Measurements from ENCODE around the gene TCF7L1. TPM values are rescaled to one million over a fixed set of nuclear protein-coding genes. Genes with fewer than 3 reads are reported as not detected.
"Not testable (repeated sequence)": the region's sequence is repeated elsewhere in the genome, so short reads cannot be mapped to it uniquely, and the experiment has no call there.

TCF7L1 gene
- total and polyA plus RNA-seq, 4 donors = 12.3 to 21.5 (median 13.8) TPM

DNA sequence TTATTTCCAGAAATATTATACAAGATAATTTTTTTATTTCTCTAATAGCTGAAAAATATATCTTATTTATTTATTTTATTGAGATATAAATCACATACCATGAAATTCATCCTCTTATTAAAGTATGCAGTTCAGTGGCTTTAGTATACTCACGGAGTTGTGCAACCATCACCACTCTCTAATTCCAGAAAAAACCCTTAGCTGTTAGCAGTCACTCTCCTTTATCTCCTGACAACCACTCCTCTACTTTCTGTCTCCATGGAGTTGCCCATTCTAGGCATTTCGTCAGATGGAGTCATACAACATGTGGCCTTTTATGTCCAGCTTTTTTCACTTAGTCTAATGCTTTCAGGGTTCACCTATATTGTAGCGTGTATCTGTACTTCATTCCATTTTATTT is 66.5 kb downstream of the TCF7L1 start:
- Histone ChIP-seq H3K36me3 (ENCODE audit: control insufficient read depth in 4 of 4, insufficient read depth in 4 of 4, low read length in 4 of 4) (peaks cover 0 to 3% (median 0%) of the 10 kb centered on the region in 4 donors), H3K9me3 (ENCODE audit: control insufficient read depth in 4 of 4, insufficient read depth in 3 of 4, low read length in 3 of 4) (no peaks in the 10 kb centered on the region), H3K9ac (ENCODE audit: insufficient read depth in 1 of 2, low read length in 2 of 2) (no peak overlapping the region), H3K4me3 (no peak overlapping the region), H3K27ac (ENCODE audit: low read depth in 1 of 2, low read length in 1 of 2) (no peak overlapping the region), H3K27me3 (ENCODE audit: control insufficient read depth in 3 of 3, insufficient read depth in 3 of 3, low read length in 2 of 3) (no peaks in the 10 kb centered on the region), H3K4me1 (ENCODE audit: control insufficient read depth in 5 of 5, insufficient read depth in 5 of 5, low read length in 5 of 5) (no peaks in the 10 kb centered on the region)
- peak in 1 of 3 donors; percentile 35 for DNase-seq
- TF ChIP-seq, protein P1, sequence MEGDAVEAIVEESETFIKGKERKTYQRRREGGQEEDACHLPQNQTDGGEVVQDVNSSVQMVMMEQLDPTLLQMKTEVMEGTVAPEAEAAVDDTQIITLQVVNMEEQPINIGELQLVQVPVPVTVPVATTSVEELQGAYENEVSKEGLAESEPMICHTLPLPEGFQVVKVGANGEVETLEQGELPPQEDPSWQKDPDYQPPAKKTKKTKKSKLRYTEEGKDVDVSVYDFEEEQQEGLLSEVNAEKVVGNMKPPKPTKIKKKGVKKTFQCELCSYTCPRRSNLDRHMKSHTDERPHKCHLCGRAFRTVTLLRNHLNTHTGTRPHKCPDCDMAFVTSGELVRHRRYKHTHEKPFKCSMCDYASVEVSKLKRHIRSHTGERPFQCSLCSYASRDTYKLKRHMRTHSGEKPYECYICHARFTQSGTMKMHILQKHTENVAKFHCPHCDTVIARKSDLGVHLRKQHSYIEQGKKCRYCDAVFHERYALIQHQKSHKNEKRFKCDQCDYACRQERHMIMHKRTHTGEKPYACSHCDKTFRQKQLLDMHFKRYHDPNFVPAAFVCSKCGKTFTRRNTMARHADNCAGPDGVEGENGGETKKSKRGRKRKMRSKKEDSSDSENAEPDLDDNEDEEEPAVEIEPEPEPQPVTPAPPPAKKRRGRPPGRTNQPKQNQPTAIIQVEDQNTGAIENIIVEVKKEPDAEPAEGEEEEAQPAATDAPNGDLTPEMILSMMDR (IDR thresholded peaks at IDR 0.05; ENCODE audit: control extremely low read depth, extremely low read depth) = no peak
- no peak for ATAC-seq (ENCODE audit: insufficient read depth, low FRiP score)
- 69 to 89% methylated on average over 3 of the region's 3 CpGs for WGBS, 2 donors

DNA sequence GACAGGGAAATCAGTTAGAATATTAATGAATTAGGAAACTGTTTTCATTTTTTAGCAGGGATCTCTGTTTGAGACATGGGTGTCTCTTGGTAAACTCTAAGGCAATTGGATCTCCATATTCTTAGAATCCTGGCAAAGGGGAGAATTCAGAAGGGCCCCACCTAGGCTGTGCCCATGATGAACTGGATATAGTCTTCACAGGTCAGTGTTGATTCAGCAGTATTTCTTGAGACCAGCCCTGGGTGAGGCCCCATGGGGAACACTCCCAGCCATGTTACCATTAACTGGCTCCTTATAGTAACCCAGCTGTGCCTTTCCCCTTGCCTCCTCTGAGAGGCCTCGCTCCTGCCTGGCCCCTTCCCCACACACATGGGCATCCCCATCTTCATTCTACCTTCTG is 76.7 kb downstream of the TCF7L1 start:
- ATAC-seq (ENCODE audit: insufficient read depth, low FRiP score) = no peak
- 98 to 100% methylated on average over 1 of the region's 1 CpG for WGBS, 2 donors
- TF ChIP-seq, protein P1 (IDR thresholded peaks at IDR 0.05; ENCODE audit: control extremely low read depth, extremely low read depth) = no peak
- no peaks in the 10 kb centered on the region for H3K27me3 ChIP-seq (ENCODE audit: control insufficient read depth in 3 of 3, insufficient read depth in 3 of 3, low read length in 2 of 3)
- no peak overlapping the region for H3K9ac ChIP-seq (ENCODE audit: insufficient read depth in 1 of 2, low read length in 2 of 2)
- H3K36me3 ChIP-seq (ENCODE audit: control insufficient read depth in 4 of 4, insufficient read depth in 4 of 4, low read length in 4 of 4) = no peaks in the 10 kb centered on the region
- H3K4me1 ChIP-seq (ENCODE audit: control insufficient read depth in 5 of 5, insufficient read depth in 5 of 5, low read length in 5 of 5) = peaks cover 0 to 7% (median 0%) of the 10 kb centered on the region in 5 donors
- no peak for DNase-seq
- peaks cover 0 to 1% (median 0%) of the 10 kb centered on the region in 4 donors for H3K9me3 ChIP-seq (ENCODE audit: control insufficient read depth in 4 of 4, insufficient read depth in 3 of 4, low read length in 3 of 4)
- H3K4me3 ChIP-seq = no peak overlapping the region
- H3K27ac ChIP-seq (ENCODE audit: low read depth in 1 of 2, low read length in 1 of 2) = no peak overlapping the region

DNA sequence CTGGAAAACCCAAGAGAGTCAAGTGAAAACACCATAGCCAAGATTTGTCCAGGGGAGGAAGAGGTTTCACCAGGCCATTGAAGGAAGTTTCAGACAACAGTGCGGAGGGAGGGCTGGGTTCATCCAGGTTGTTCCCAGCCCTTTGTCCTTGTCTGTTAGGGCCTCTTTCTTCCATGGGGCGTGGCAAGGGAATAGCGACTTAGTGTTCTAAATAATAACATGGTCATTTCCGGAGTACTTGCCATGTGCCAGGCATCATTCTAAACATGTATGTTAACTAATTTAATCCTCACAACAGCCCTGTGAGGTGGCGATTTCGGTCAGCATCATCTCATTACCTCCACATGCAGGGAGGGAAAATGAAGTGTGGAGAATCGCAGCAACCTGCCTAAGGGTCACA is 77.3 kb downstream of the TCF7L1 start:
- no peak overlapping the region for H3K9ac ChIP-seq (ENCODE audit: insufficient read depth in 1 of 2, low read length in 2 of 2)
- WGBS, 2 donors = 83 to 86% methylated on average over 7 of the region's 7 CpGs
- no peaks in the 10 kb centered on the region for H3K36me3 ChIP-seq (ENCODE audit: control insufficient read depth in 4 of 4, insufficient read depth in 4 of 4, low read length in 4 of 4)
- ATAC-seq (ENCODE audit: insufficient read depth, low FRiP score) (no peak), DNase-seq (no peak)
- H3K4me1 ChIP-seq (ENCODE audit: control insufficient read depth in 5 of 5, insufficient read depth in 5 of 5, low read length in 5 of 5) = peaks cover 0 to 11% (median 3%) of the 10 kb centered on the region in 5 donors
- H3K27ac ChIP-seq (ENCODE audit: low read depth in 1 of 2, low read length in 1 of 2) = no peak overlapping the region
- no peaks in the 10 kb centered on the region for H3K27me3 ChIP-seq (ENCODE audit: control insufficient read depth in 3 of 3, insufficient read depth in 3 of 3, low read length in 2 of 3)
- H3K4me3 ChIP-seq = no peak overlapping the region
- TF ChIP-seq, protein P1 (IDR thresholded peaks at IDR 0.05; ENCODE audit: control extremely low read depth, extremely low read depth) = no peak
- peaks cover 0 to 1% (median 0%) of the 10 kb centered on the region in 4 donors for H3K9me3 ChIP-seq (ENCODE audit: control insufficient read depth in 4 of 4, insufficient read depth in 3 of 4, low read length in 3 of 4)

DNA sequence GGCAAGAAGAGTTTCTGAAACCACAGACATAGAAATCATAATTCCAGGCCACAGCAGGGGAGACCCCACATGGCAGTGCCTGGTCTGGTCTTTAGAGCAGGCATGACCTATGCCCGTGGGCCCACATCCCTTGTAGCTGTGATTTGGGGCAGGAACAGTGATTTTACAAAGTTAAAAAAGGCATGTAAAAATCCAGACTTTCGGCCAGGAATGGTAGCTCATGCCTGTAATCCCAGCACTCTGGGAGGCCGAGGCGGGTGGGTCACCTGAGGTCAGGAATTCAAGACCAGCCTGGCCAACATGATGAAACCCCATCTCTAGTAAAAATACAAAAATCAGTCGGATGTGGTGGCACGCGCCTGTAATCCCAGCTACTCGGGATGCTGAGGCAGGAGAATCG is 78.4 kb downstream of the TCF7L1 start:
- H3K4me1 ChIP-seq (ENCODE audit: control insufficient read depth in 5 of 5, insufficient read depth in 5 of 5, low read length in 5 of 5) = peaks cover 3 to 16% (median 9%) of the 10 kb centered on the region in 5 donors
- not testable (repeated sequence) for ATAC-seq (ENCODE audit: insufficient read depth, low FRiP score); H3K4me3 ChIP-seq; H3K27ac ChIP-seq (ENCODE audit: low read depth in 1 of 2, low read length in 1 of 2); H3K36me3 ChIP-seq (ENCODE audit: control insufficient read depth in 4 of 4, insufficient read depth in 4 of 4, low read length in 4 of 4); H3K27me3 ChIP-seq (ENCODE audit: control insufficient read depth in 3 of 3, insufficient read depth in 3 of 3, low read length in 2 of 3); H3K9ac ChIP-seq (ENCODE audit: insufficient read depth in 1 of 2, low read length in 2 of 2); H3K9me3 ChIP-seq (ENCODE audit: control insufficient read depth in 4 of 4, insufficient read depth in 3 of 4, low read length in 3 of 4); DNase-seq
- 94% methylated on average over 9 of the region's 9 CpGs for WGBS, 2 donors
